Measurements from ENCODE around the gene APAF1. TPM values are rescaled to one million over a fixed set of nuclear protein-coding genes. Genes with fewer than 3 reads are reported as not detected.

APAF1 gene
- total and polyA plus RNA-seq, 11 donors, result 2.5 to 11.6 (median 3.7) TPM

DNA sequence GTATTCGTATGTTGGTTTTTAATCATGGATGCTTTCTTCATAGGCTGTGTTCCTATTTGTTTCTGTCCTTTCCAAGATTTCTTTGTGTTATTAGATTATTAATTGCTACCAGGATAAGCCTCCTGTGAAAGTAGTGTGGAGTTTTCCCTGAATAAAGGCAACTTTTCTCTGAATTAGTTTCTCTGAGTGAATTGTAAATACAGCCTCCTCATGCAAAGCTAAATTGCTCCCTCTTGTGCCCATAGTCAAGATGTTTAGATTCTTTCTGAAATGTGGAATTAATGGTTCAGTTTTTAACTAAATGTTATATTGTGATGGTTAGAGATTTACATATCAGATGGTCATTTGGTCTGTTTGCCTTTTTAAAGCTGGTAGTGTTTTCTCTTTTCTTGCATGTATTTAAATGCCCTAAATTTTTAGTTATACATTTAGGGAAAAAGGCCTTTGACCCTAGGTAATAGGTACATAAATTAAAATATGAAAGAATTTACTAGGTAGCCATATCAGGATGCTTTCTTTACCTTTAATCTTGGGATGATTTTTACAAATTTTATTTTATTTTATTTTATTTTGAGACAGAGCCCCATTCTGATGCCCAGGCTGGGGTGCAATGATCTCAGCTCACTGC is 8.9 kb downstream of the APAF1 start:
- no peaks in the 10 kb centered on the region for H3K27me3 ChIP-seq
- no peak for ATAC-seq
- no peak overlapping the region for H3K4me3 ChIP-seq
- TF ChIP-seq POLR2A (IDR thresholded peaks at IDR 0.05), result no peak
- TF ChIP-seq, protein P1, sequence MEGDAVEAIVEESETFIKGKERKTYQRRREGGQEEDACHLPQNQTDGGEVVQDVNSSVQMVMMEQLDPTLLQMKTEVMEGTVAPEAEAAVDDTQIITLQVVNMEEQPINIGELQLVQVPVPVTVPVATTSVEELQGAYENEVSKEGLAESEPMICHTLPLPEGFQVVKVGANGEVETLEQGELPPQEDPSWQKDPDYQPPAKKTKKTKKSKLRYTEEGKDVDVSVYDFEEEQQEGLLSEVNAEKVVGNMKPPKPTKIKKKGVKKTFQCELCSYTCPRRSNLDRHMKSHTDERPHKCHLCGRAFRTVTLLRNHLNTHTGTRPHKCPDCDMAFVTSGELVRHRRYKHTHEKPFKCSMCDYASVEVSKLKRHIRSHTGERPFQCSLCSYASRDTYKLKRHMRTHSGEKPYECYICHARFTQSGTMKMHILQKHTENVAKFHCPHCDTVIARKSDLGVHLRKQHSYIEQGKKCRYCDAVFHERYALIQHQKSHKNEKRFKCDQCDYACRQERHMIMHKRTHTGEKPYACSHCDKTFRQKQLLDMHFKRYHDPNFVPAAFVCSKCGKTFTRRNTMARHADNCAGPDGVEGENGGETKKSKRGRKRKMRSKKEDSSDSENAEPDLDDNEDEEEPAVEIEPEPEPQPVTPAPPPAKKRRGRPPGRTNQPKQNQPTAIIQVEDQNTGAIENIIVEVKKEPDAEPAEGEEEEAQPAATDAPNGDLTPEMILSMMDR (IDR thresholded peaks at IDR 0.05), result peak; percentile 42 to 72 (median 57)
- no peaks in the 10 kb centered on the region for H3K9me3 ChIP-seq
- intact Hi-C loops (cut with DNase I), result loop anchor here in 8 of 10 donors (2.0 to 10.0 kb wide), 3 partner anchors 87 to 229 kb away; no protein-coding TSS in a partner anchor
- H3K36me3 ChIP-seq, result peaks cover 0 to 79% (median 56%) of the 10 kb centered on the region in 9 donors
- no peak overlapping the region for H3K27ac ChIP-seq
- 83 to 94% (median 92%) methylated on average over 1 of the region's 1 CpG for WGBS, 4 donors
- no peaks in the 10 kb centered on the region for H3K4me1 ChIP-seq
- no peak for DNase-seq

DNA sequence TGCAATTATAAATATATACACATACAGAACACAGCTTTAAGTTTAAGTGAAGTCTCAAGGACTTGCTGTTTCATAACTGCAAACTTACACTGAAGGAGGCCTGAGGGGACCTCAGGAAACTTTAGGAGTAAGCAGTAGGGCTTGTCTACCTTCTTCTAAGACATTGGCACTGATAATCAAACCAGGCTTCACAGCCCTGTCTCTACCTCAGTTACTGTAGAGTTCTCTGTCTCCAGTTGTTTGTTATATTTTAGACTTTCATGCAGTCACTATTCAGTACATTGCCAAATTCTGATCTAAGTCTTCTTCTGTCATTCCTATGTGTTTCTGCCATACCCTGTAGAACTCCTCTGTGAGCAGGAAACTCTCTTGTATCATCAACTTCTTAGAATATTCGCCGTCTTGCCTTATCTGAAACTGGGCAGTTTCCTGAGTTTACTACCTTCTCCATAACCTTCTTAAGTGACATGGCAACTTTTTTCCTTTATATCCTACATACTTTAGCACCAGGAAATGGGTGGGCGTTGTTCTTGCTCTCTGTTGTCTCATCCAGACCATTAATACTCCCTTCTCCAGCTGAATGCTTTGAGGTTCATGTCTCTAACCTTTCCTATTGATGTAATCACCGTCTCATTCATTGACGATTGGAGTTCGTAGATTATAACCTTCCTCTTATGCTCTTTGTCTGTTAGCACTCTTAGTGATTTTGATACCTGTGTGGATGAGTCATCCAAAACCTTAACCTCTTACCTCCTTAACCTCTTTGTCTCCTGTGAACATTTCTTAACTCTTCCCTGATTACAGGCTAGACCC is 11.4 kb downstream of the APAF1 start:
- Histone ChIP-seq H3K4me1 (no peaks in the 10 kb centered on the region), H3K27me3 (no peaks in the 10 kb centered on the region), H3K4me3 (no peak overlapping the region), H3K27ac (no peak overlapping the region), H3K36me3 (peaks cover 0 to 79% (median 55%) of the 10 kb centered on the region in 9 donors), H3K9me3 (no peaks in the 10 kb centered on the region)
- whole genome bisulfite sequencing, 4 donors, result 67 to 73% (median 69%) methylated on average over 6 of the region's 6 CpGs
- ATAC-seq, result no peak
- TF ChIP-seq, protein P1 (IDR thresholded peaks at IDR 0.05), result no peak
- no peak for TF ChIP-seq POLR2A (IDR thresholded peaks at IDR 0.05)
- intact Hi-C loops (cut with DNase I), result loop anchor here in 3 of 10 donors (10.0 kb wide), 1 partner anchor 232 kb away; no protein-coding TSS in a partner anchor
- DNase-seq, result no peak

DNA sequence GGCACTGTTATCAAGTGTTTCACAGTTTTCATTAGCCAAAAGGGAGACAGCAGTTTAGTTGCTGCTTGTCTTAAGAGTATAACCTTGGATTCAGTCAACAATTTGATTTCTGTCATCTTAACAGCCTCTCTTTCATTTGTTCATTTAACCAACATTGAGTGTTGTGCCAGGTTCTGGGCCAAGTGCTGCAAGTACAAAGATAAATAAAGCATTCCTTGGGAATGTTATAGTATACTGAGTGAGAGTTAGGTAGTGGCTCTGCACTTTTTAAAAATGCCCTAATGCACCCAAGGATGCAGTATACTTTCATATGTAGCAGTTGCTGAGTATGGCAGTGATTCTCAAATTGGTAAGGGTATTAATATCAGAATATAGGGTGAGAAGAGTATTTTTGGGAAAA is 15.4 kb downstream of the APAF1 start:
- Histone ChIP-seq H3K4me1 (no peaks in the 10 kb centered on the region), H3K27ac (no peak overlapping the region), H3K36me3 (peaks cover 0 to 100% (median 83%) of the 10 kb centered on the region in 9 donors), H3K9me3 (no peaks in the 10 kb centered on the region), H3K4me3 (no peak overlapping the region), H3K27me3 (no peaks in the 10 kb centered on the region)
- DNase-seq (no peak), ATAC-seq (no peak)
- intact Hi-C loops (cut with DNase I), result no loop called here
- TF ChIP-seq, protein P1 (IDR thresholded peaks at IDR 0.05), result no peak
- TF ChIP-seq POLR2A (IDR thresholded peaks at IDR 0.05), result no peak

DNA sequence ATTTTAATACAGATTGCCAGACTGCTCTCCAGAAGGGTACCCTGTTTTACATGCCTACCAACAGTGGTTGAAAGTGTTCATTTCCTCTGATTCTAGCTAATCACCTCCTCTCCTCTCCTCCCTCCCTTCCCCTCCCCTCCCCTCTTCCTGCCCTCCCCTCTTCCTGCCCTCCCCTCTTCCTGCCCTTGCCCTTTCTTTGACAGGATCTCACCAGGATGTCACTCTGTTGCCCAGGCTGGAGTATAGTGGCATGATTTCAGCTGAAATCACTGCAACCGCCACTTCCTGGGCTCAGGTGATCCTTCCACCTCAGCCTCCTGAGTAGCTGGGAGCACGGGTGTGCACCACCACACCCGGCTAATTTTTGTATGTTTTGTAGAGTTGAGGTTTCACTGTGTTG is 24.7 kb downstream of the APAF1 start:
- ATAC-seq, result no peak
- intact Hi-C loops (cut with DNase I), result no loop called here
- WGBS, 4 donors, result 77 to 97% (median 90%) methylated on average over 3 of the region's 3 CpGs
- peaks cover 0 to 91% (median 54%) of the 10 kb centered on the region in 9 donors for H3K36me3 ChIP-seq
- TF ChIP-seq, protein P1 (IDR thresholded peaks at IDR 0.05), result no peak
- TF ChIP-seq POLR2A (IDR thresholded peaks at IDR 0.05), result no peak
- no peaks in the 10 kb centered on the region for H3K27me3 ChIP-seq
- no peaks in the 10 kb centered on the region for H3K9me3 ChIP-seq
- no peak overlapping the region for H3K27ac ChIP-seq
- no peak for DNase-seq
- H3K4me3 ChIP-seq, result no peak overlapping the region
- no peaks in the 10 kb centered on the region for H3K4me1 ChIP-seq
